ENCODE measurements around the gene GPR82. TPM values are rescaled to one million over a fixed set of nuclear protein-coding genes. Genes with fewer than 3 reads are reported as not detected.

GPR82 gene
- total RNA-seq, 1 experiment from 2014 or later: not detected

DNA sequence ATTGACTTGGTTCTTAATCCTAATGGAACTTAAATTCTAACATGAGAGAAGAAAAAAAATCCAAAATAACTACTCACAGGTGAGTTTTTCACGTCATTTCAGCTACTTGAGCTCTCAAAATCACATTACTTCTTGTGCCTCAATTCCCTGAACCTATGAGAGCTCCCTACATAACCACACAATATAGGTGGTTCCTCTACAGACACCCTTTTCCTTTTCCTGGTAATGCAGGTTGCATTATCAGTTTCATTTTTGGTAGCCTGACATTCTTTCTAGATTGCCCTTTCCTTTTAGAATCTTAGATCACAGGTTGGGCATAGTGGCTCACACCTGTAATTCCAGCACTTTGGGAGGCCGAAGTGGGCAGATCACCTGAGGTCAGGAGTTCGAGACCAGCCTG, 31.0 kb upstream of the GPR82 start:
- Histone ChIP-seq H4K20me1 (ENCODE audit: insufficient read depth) (no peaks in the 10 kb centered on the region), H3K79me2 (ENCODE audit: insufficient read depth, low read length) (no peaks in the 10 kb centered on the region), H3K27me3 (ENCODE audit: insufficient read depth, low read length) (no peaks in the 10 kb centered on the region), H3K9me3 (ENCODE audit: control insufficient read depth in 1 of 2, insufficient read depth in 1 of 2, low read depth in 1 of 2, low read length in 2 of 2) (no peaks in the 10 kb centered on the region), H2AFZ (ENCODE audit: low read depth, low read length, poor library complexity, severe bottlenecking) (no peak overlapping the region), H3K4me2 (ENCODE audit: low read length) (no peak overlapping the region), H3K9ac (ENCODE audit: low read length) (no peak overlapping the region), H3K9me2 (ENCODE audit: insufficient read depth) (no peaks in the 10 kb centered on the region), H3K36me3 (ENCODE audit: control insufficient read depth in 1 of 2, insufficient read depth in 2 of 2, low read length in 2 of 2) (no peaks in the 10 kb centered on the region), H3K4me1 (ENCODE audit: control insufficient read depth in 1 of 2, insufficient read depth in 2 of 2, low read length in 2 of 2) (no peaks in the 10 kb centered on the region), H3K27ac (ENCODE audit: low read depth, low read length) (no peak overlapping the region), H3K4me3 (replicated peaks in 1 of 2; ENCODE audit: low read depth in 1 of 2, low read length in 2 of 2) (no peak overlapping the region)
- POLR2A ChIA-PET: no interaction called here
- intact Hi-C loops (cut with micrococcal nuclease): no loop called here
- RAD21 ChIA-PET (ENCODE audit: low non-redundant PET in 1 of 2, low total read pairs in 2 of 2, uncharacterized antibody in 2 of 2, unreplicated experiment in 2 of 2): no interaction called here
- ATAC-seq (no peak), DNase-seq (ENCODE audit: low read depth, low spot score) (no peak)
- no peak for TF ChIP-seq JUND (IDR thresholded peaks at IDR 0.05)
- no peak for TF ChIP-seq RAD21 (IDR thresholded peaks at IDR 0.05; ENCODE audit: low read depth)
- no peak for TF ChIP-seq YY1 (IDR thresholded peaks at IDR 0.05; ENCODE audit: extremely low read depth, insufficient replicate concordance, low read depth, low read length)
- TF ChIP-seq SIN3A (IDR thresholded peaks at IDR 0.05; ENCODE audit: low read depth): no peak
- no peak for TF ChIP-seq CBX3 (IDR thresholded peaks at IDR 0.05; ENCODE audit: low read depth)
- TF ChIP-seq, protein P1, sequence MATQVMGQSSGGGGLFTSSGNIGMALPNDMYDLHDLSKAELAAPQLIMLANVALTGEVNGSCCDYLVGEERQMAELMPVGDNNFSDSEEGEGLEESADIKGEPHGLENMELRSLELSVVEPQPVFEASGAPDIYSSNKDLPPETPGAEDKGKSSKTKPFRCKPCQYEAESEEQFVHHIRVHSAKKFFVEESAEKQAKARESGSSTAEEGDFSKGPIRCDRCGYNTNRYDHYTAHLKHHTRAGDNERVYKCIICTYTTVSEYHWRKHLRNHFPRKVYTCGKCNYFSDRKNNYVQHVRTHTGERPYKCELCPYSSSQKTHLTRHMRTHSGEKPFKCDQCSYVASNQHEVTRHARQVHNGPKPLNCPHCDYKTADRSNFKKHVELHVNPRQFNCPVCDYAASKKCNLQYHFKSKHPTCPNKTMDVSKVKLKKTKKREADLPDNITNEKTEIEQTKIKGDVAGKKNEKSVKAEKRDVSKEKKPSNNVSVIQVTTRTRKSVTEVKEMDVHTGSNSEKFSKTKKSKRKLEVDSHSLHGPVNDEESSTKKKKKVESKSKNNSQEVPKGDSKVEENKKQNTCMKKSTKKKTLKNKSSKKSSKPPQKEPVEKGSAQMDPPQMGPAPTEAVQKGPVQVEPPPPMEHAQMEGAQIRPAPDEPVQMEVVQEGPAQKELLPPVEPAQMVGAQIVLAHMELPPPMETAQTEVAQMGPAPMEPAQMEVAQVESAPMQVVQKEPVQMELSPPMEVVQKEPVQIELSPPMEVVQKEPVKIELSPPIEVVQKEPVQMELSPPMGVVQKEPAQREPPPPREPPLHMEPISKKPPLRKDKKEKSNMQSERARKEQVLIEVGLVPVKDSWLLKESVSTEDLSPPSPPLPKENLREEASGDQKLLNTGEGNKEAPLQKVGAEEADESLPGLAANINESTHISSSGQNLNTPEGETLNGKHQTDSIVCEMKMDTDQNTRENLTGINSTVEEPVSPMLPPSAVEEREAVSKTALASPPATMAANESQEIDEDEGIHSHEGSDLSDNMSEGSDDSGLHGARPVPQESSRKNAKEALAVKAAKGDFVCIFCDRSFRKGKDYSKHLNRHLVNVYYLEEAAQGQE (IDR thresholded peaks at IDR 0.05; ENCODE audit: low read depth): no peak
- TF ChIP-seq ZFX (IDR thresholded peaks at IDR 0.05): no peak
- no peak for TF ChIP-seq TCF7L2 (IDR thresholded peaks at IDR 0.05; ENCODE audit: borderline replicate concordance, extremely low read depth, insufficient read depth, insufficient read length)
- no peak for TF ChIP-seq FOSL1 (IDR thresholded peaks at IDR 0.05; ENCODE audit: low read depth)
- BruUV-seq (replicated peaks): no TSS peak
- CTCF ChIA-PET: no interaction called here
